Natural killer cell (primary cell): Measurements from ENCODE around the gene AK9. TPM values are rescaled to one million over a fixed set of nuclear protein-coding genes. Genes with fewer than 3 reads are reported as not detected.
A peak's percentile ranks its signal among the peaks of the same experiment; 100 is the strongest.

Experiments used
- ATAC-seq, 3 donors: fragments of 150-1000 bp in 2 of 3; fragments of 200-7000 bp in 1 of 3; cut with Tn5 transposase; 1 replicate in 1 of 3; 2 replicates in 2 of 3; pipeline ENCODE4 v1.10.0; 2021; ENCODE audit warnings: mild to moderate bottlenecking in 2 of 3, moderate library complexity in 2 of 3
- DNase-seq, 2 donors: peaks; one replicate each; pipeline versions ENCODE4 v3.0.0 to v3.0.0-alpha.2; 2013 to 2021; ENCODE audit warnings: mixed read lengths in 1 of 2
- H3K27ac ChIP-seq: one replicate; pipeline ENCODE4 v1.5.1; 2013; ENCODE audit warnings: mild to moderate bottlenecking, low read length
- H3K27me3 ChIP-seq: one replicate; pipeline ENCODE4 v1.6.1; 2013; ENCODE audit warnings: low read length; ENCODE audit not compliant: control insufficient read depth, insufficient read depth
- H3K36me3 ChIP-seq: one replicate; pipeline ENCODE4 v1.6.1; 2013; ENCODE audit warnings: low read length; ENCODE audit not compliant: control insufficient read depth, insufficient read depth
- H3K4me1 ChIP-seq: one replicate; pipeline ENCODE4 v1.6.1; 2013; ENCODE audit warnings: low read length; ENCODE audit not compliant: control insufficient read depth, insufficient read depth
- H3K4me3 ChIP-seq: one replicate; pipeline ENCODE4 v1.5.1; 2013; ENCODE audit warnings: low read length
- H3K9me3 ChIP-seq: one replicate; pipeline ENCODE4 v1.6.1; 2013; ENCODE audit warnings: low read length; ENCODE audit not compliant: control insufficient read depth, insufficient read depth
- H3K27ac Mint-ChIP-seq, 2 donors: one replicate each; pipeline ENCODE4 v1.8.0; 2022; ENCODE audit warnings: mild to moderate bottlenecking in 2 of 2, mixed read lengths in 2 of 2, moderate library complexity in 1 of 2
- H3K27me3 Mint-ChIP-seq, 2 donors: one replicate each; pipeline ENCODE4 v1.8.0; 2022; ENCODE audit warnings: low read depth in 2 of 2, mixed read lengths in 2 of 2
- H3K36me3 Mint-ChIP-seq: one replicate; pipeline ENCODE4 v1.8.0; 2022; ENCODE audit warnings: mixed read lengths
- H3K4me1 Mint-ChIP-seq, 2 donors: one replicate each; pipeline ENCODE4 v1.8.0; 2022; ENCODE audit warnings: mixed read lengths in 2 of 2
- H3K4me3 Mint-ChIP-seq: one replicate; pipeline ENCODE4 v1.8.0; 2022; ENCODE audit warnings: mild to moderate bottlenecking, moderate library complexity, mixed read lengths
- H3K9me3 Mint-ChIP-seq, 2 donors: one replicate each; pipeline ENCODE4 v1.8.0; 2022; ENCODE audit warnings: mixed read lengths in 2 of 2
- WGBS: methylation state at CpG from one replicate; pipeline ENCODE4 v1.1.7; 2013; ENCODE audit warnings: missing lambda C conversion rate; ENCODE audit not compliant: insufficient coverage; 5-methylcytosine and 5-hydroxymethylcytosine counted together
- intact Hi-C: fragments of 100-400 bp; cut with micrococcal nuclease; formaldehyde crosslinking; loops from one replicate; pipeline ENCODE4 v1.14.2; 2022
- total RNA-seq, 4 donors: library from RNA; stranded (reverse); fragments of 120-200 nt in 1 of 4; gene quantifications; one replicate each; pipeline versions ENCODE4 v1.2.3 to v1.2.4, GENCODE V29; 2013 to 2022
- TF ChIP-seq, protein P1 (sequence below): fragments of 200-600 bp; IDR thresholded peaks from one replicate; pipeline ENCODE4 v1.8.0; 2022; ENCODE audit warnings: antibody characterized with exemption

AK9 gene
- total RNA-seq, 3 donors from 2014 or later (not counting 1 experiment from before 2014, with no cell fraction given), result 14.0 to 19.2 (median 14.2) TPM

DNA sequence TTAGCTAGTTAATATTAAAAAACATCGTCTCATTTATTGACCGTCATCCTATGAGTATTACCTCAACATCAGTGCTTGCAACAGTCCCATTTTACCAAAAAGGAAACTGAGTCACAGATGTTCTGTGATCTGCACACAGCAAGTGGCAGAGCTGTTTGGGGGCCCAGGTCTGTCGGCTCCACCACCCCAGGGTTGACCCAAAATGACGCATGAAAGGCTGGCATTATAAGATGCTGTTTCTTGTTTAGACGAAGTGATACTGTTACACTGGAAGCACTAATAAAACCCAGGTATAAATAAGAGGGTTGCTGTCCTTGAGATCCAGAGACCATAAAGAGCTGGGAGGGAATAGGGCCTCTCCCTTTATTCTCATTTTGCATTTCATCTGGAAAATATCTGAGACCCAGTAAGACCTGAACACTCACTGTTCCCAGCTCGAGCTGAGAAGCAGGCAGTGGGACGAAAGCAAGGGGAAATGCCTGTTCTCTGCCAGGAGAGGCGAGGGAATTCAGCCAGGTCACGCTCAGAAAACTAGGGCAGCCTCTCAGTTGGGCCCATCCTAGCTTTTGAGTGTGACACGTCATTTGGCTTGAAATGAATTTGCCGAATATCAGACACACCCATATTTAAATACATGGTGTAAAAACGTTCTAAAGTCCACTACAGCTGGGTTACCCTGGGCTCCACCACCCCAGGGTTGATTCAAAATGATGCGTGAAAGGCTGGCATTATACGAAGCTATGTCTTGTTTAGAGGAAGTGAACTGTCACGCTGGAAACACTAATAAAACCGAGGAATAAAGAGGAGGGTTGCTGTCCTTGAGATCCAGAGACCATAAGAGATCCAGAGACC, 234.1 kb downstream of the AK9 start:
- H3K4me3 ChIP-seq, result peak overlapping the region; percentile 36
- 75% methylated on average over 15 of the region's 16 CpGs for WGBS
- H3K4me1 ChIP-seq, result peaks cover 57% of the 10 kb centered on the region
- H3K4me1 Mint-ChIP-seq, result peaks cover 45 to 51% of the 10 kb centered on the region in 2 donors
- no peaks in the 10 kb centered on the region for H3K27me3 Mint-ChIP-seq
- intact Hi-C loops, result loop anchor here (10.0 kb wide), 1 partner anchor 238 kb away; the partner anchor contains the start of genes AK9 and FIG4
- peak overlapping the region; percentile 34 to 99 for H3K27ac Mint-ChIP-seq
- no peak for DNase-seq
- H3K9me3 ChIP-seq, result no peaks in the 10 kb centered on the region
- TF ChIP-seq, protein P1, sequence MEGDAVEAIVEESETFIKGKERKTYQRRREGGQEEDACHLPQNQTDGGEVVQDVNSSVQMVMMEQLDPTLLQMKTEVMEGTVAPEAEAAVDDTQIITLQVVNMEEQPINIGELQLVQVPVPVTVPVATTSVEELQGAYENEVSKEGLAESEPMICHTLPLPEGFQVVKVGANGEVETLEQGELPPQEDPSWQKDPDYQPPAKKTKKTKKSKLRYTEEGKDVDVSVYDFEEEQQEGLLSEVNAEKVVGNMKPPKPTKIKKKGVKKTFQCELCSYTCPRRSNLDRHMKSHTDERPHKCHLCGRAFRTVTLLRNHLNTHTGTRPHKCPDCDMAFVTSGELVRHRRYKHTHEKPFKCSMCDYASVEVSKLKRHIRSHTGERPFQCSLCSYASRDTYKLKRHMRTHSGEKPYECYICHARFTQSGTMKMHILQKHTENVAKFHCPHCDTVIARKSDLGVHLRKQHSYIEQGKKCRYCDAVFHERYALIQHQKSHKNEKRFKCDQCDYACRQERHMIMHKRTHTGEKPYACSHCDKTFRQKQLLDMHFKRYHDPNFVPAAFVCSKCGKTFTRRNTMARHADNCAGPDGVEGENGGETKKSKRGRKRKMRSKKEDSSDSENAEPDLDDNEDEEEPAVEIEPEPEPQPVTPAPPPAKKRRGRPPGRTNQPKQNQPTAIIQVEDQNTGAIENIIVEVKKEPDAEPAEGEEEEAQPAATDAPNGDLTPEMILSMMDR, result no peak
- H3K27ac ChIP-seq, result peak overlapping the region; percentile 64
- no peaks in the 10 kb centered on the region for H3K9me3 Mint-ChIP-seq
- H3K36me3 Mint-ChIP-seq, result peaks cover 4% of the 10 kb centered on the region
- ATAC-seq, result no peak
- no peaks in the 10 kb centered on the region for H3K27me3 ChIP-seq
- peak overlapping the region; percentile 57 for H3K4me3 Mint-ChIP-seq
- H3K36me3 ChIP-seq, result peaks cover 13% of the 10 kb centered on the region

DNA sequence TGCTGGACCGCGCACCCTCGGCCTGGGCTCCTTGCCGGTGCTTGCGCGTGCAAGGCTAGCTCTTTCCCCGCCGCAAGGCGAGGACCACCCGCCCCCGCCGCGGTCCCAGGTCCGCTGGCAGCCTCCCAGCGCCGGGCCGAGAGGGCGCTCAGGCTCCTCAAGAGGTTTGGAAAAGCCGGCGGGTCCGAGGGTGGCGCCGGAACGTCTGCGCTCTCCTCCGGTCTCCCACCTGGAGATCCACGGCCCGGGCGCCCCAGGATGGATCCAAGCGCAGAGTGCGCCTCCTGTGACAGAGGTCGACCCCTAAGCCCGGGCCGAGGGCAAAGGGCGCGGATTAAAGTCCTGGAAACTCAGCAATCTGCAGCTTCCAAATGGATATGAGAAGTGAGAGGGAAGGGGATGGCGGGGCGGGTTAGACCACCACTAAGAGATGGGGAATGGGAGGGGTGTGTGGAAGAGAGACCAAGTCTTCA, 234.9 kb downstream of the AK9 start:
- intact Hi-C loops, result loop anchor here (10.0 kb wide), 1 partner anchor 239 kb away; the partner anchor contains the start of genes AK9 and FIG4
- 26% methylated on average over 38 of the region's 38 CpGs for WGBS
- TF ChIP-seq, protein P1, result no peak
- no peak for ATAC-seq
- no peak for DNase-seq
- Mint-ChIP-seq H3K27me3 (no peaks in the 10 kb centered on the region), H3K4me1 (peaks cover 42 to 51% of the 10 kb centered on the region in 2 donors), H3K27ac (peak overlapping the region in 1 of 2 donors; percentile 99), H3K36me3 (no peaks in the 10 kb centered on the region), H3K9me3 (no peaks in the 10 kb centered on the region), H3K4me3 (peak overlapping the region; percentile 68)
- peak overlapping the region; percentile 36 for H3K4me3 ChIP-seq
- peaks cover 15% of the 10 kb centered on the region for H3K36me3 ChIP-seq
- H3K4me1 ChIP-seq, result peaks cover 57% of the 10 kb centered on the region
- no peaks in the 10 kb centered on the region for H3K9me3 ChIP-seq
- peak overlapping the region; percentile 64 for H3K27ac ChIP-seq
- H3K27me3 ChIP-seq, result no peaks in the 10 kb centered on the region

DNA sequence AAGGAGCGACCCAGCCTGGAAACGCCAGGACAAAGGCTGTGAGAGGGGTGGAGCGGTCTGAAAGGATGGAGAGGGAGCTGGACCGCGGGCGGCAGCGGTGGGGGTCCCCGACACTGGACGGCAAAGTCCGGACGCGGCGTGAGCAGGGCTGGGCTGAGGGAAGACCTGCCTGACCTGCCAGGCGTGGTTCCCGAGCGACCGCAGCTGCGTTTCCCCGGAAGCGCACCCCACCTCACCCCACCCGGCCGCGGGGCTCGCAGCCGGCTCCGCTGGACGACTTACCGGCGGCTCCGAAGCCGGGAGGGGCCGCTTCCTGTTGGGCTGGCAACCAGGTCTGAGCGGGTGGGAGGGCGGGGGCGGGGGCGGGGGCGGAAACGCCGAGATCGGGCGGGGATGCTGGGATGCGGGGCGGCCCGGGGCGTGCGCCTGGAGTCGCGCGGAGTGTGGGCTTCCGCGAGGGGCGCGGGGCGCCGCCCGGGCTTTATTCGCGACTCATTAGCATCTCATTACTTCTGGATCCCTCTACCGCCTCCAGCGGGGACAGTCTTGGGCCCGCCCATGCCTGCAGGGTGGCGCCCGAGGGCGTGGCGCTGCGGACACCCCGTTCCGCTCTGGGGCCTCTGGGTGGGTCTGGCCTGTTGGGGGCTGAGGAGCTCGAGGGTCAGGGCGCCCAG, 235.4 kb downstream of the AK9 start, which contains the start of gene MICAL1:
Gene MICAL1, minus strand, starts transcription at position 336 of the 674 bp plus-strand sequence. CDS start 1,576 bp downstream, outside the sequence.
- TF ChIP-seq, protein P1, result peak; percentile 13
- Histone ChIP-seq H3K4me1 (peaks cover 61% of the 10 kb centered on the region), H3K9me3 (no peaks in the 10 kb centered on the region), H3K4me3 (peak within 1 kb of the TSS; percentile 98), H3K27ac (peak within 1 kb of the TSS; percentile 99), H3K36me3 (peaks cover 11% of the 10 kb centered on the region), H3K27me3 (no peaks in the 10 kb centered on the region)
- peaks cover 46 to 54% of the 10 kb centered on the region in 2 donors for H3K4me1 Mint-ChIP-seq
- DNase-seq (peak; percentile 71 to 90), ATAC-seq (peak; percentile 51 to 84 (median 60))
- H3K4me3 Mint-ChIP-seq, result peak within 1 kb of the TSS; percentile 93
- WGBS, result under 1% methylated on average over 67 of the region's 70 CpGs
- intact Hi-C loops, result loop anchor here (10.0 kb wide), 1 partner anchor 239 kb away; the partner anchor contains the start of genes AK9 and FIG4
- H3K27ac Mint-ChIP-seq, result peak within 1 kb of the TSS; percentile 86 to 99
- no peaks in the 10 kb centered on the region for H3K36me3 Mint-ChIP-seq
- no peaks in the 10 kb centered on the region for H3K9me3 Mint-ChIP-seq
- no peaks in the 10 kb centered on the region for H3K27me3 Mint-ChIP-seq
